HEK293 (cell line): ENCODE measurements around the gene WDR35.

Experiments
- IKZF3 ChIP-seq: fragments of 450-650 bp; IDR thresholded peaks from 2 replicates; pipeline ENCODE4 v1.5.0; 2018; ENCODE audit warnings: missing biosample characterization, mild to moderate bottlenecking, missing genetic modification characterization, moderate library complexity
- MEIS1 ChIP-seq: sonication (generic); formaldehyde crosslinking; IDR thresholded peaks from 2 replicates; pipeline ENCODE4 v1.8.1; 2022; ENCODE audit warnings: missing genetic modification reagents, mild to moderate bottlenecking, borderline replicate concordance
- ZNF175 ChIP-seq: fragments of 450-650 bp; formaldehyde crosslinking; IDR thresholded peaks from 2 replicates; pipeline ENCODE4 v1.5.1; 2016; ENCODE audit warnings: missing biosample characterization, missing genetic modification characterization
- ZNF302 ChIP-seq: fragments of 450-650 bp; formaldehyde crosslinking; IDR thresholded peaks from 2 replicates; pipeline ENCODE4 v1.5.1; 2016; ENCODE audit warnings: missing biosample characterization, missing genetic modification characterization, low read depth
- ZNF621 ChIP-seq: fragments of 450-650 bp; formaldehyde crosslinking; IDR thresholded peaks from 2 replicates; pipeline ENCODE4 v1.5.1; 2017; ENCODE audit warnings: missing biosample characterization, missing genetic modification characterization
- ZNF624 ChIP-seq: fragments of 450-650 bp; formaldehyde crosslinking; IDR thresholded peaks from 2 replicates; pipeline ENCODE4 v1.5.1; 2017; ENCODE audit warnings: missing biosample characterization, missing genetic modification characterization
- ZSCAN30 ChIP-seq: fragments of 450-650 bp; IDR thresholded peaks from 2 replicates; pipeline ENCODE4 v1.5.1; 2018; ENCODE audit warnings: missing biosample characterization, mild to moderate bottlenecking, missing genetic modification characterization, moderate library complexity
- TF ChIP-seq, protein P1 (sequence below): fragments of 450-650 bp; formaldehyde crosslinking; IDR thresholded peaks from 2 replicates; pipeline ENCODE4 v1.5.1; 2016; ENCODE audit warnings: missing biosample characterization, missing genetic modification characterization
- TF ChIP-seq, protein P2 (sequence below): fragments of 450-650 bp; formaldehyde crosslinking; conservative IDR thresholded peaks from 2 replicates; pipeline ENCODE4 v1.5.1; 2016; ENCODE audit warnings: low read depth, missing biosample characterization, missing genetic modification characterization
- TF ChIP-seq, protein P3 (sequence below): fragments of 450-650 bp; formaldehyde crosslinking; IDR thresholded peaks from 2 replicates; pipeline ENCODE4 v1.5.1; 2016; ENCODE audit warnings: missing biosample characterization, missing genetic modification characterization

DNA sequence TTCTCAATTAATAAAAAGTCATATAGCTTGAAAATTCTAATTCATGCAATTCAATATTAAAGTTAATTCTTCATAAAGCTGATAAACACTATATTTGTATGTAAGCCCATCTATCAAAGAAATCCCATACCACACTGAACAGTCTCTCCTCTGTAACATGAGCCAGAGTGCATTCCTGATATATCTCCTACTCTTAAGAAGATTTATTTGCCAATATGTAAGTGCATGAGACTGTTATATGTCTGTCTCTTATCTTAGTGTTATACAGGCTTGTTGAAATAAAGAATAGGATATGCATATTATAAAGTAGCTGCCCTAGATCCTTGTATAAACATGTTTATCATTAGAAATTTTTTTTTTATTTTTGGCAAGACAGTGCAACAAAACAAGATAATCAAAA, 47.7 kb downstream of the WDR35 start:
- TF ChIP-seq, protein P1, sequence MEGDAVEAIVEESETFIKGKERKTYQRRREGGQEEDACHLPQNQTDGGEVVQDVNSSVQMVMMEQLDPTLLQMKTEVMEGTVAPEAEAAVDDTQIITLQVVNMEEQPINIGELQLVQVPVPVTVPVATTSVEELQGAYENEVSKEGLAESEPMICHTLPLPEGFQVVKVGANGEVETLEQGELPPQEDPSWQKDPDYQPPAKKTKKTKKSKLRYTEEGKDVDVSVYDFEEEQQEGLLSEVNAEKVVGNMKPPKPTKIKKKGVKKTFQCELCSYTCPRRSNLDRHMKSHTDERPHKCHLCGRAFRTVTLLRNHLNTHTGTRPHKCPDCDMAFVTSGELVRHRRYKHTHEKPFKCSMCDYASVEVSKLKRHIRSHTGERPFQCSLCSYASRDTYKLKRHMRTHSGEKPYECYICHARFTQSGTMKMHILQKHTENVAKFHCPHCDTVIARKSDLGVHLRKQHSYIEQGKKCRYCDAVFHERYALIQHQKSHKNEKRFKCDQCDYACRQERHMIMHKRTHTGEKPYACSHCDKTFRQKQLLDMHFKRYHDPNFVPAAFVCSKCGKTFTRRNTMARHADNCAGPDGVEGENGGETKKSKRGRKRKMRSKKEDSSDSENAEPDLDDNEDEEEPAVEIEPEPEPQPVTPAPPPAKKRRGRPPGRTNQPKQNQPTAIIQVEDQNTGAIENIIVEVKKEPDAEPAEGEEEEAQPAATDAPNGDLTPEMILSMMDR (tag by site-specific recombination), result no peak
- TF ChIP-seq, protein P2, sequence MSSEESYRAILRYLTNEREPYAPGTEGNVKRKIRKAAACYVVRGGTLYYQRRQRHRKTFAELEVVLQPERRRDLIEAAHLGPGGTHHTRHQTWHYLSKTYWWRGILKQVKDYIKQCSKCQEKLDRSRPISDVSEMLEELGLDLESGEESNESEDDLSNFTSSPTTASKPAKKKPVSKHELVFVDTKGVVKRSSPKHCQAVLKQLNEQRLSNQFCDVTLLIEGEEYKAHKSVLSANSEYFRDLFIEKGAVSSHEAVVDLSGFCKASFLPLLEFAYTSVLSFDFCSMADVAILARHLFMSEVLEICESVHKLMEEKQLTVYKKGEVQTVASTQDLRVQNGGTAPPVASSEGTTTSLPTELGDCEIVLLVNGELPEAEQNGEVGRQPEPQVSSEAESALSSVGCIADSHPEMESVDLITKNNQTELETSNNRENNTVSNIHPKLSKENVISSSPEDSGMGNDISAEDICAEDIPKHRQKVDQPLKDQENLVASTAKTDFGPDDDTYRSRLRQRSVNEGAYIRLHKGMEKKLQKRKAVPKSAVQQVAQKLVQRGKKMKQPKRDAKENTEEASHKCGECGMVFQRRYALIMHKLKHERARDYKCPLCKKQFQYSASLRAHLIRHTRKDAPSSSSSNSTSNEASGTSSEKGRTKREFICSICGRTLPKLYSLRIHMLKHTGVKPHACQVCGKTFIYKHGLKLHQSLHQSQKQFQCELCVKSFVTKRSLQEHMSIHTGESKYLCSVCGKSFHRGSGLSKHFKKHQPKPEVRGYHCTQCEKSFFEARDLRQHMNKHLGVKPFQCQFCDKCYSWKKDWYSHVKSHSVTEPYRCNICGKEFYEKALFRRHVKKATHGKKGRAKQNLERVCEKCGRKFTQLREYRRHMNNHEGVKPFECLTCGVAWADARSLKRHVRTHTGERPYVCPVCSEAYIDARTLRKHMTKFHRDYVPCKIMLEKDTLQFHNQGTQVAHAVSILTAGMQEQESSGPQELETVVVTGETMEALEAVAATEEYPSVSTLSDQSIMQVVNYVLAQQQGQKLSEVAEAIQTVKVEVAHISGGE (tag by site-specific recombination), result no peak
- no peak for TF ChIP-seq ZNF624 (tag by site-specific recombination)
- TF ChIP-seq ZSCAN30 (tag by site-specific recombination), result no peak
- TF ChIP-seq MEIS1 (CRISPR knock-in tag), result no peak
- no peak for TF ChIP-seq ZNF175 (tag by site-specific recombination)
- no peak for TF ChIP-seq ZNF621
- TF ChIP-seq, protein P3, sequence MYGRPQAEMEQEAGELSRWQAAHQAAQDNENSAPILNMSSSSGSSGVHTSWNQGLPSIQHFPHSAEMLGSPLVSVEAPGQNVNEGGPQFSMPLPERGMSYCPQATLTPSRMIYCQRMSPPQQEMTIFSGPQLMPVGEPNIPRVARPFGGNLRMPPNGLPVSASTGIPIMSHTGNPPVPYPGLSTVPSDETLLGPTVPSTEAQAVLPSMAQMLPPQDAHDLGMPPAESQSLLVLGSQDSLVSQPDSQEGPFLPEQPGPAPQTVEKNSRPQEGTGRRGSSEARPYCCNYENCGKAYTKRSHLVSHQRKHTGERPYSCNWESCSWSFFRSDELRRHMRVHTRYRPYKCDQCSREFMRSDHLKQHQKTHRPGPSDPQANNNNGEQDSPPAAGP (tag by site-specific recombination), result no peak
- TF ChIP-seq ZNF302 (tag by site-specific recombination), result no peak
- TF ChIP-seq IKZF3 (tag by site-specific recombination), result no peak
